ENCODE results near the gene NME7.

Gene NME7

DNA sequence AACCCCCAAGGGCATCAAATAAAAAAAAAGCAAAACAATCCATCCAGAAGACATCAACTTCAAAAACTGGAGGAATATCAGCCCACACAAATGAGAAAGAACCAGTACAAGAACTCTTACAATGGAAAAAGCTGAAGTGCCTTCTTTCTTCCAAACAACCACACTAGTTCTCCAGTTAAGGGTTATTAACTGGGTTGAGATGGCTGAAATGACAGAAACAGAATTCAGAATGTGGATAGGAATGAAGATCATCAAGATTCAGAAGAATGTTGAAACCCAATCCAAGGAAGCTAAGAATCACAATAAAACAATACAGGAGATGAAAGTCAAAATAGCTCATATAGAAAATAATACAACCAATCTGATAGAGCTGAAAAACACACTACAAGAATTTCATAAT, 104.5 kb downstream of the NME7 start:
- in situ Hi-C loops (cut with HindIII; ENCODE audit: low pct_unique_long_range_greater_than_20kb, low sequenced_read_pairs) = no loop called here
- no peak for TF ChIP-seq JUND (IDR thresholded peaks at IDR 0.05; ENCODE audit: low read depth)
- DNase-seq (ENCODE audit: low read depth in 1 of 2, low spot score in 1 of 2) = no peak

DNA sequence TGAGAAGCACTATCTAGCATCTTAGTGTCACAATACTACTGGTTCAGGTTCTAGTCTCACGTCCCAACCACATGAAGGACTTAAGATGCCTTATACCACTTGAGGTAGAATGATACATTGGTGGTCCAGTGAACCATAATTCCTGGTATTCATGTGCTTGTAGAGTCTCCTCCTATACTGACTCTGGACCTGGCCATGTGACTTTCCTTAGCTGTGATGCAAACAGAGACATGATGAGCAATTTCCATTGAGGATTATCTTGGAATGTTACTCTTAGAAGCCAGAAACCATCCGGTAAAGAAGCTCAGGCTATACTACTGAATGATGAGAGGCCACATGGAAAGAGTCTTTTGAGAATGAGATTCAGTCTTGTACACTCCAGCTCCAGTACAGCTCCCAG, 105.7 kb downstream of the NME7 start:
- in situ Hi-C loops (cut with HindIII; ENCODE audit: low pct_unique_long_range_greater_than_20kb, low sequenced_read_pairs) = no loop called here

DNA sequence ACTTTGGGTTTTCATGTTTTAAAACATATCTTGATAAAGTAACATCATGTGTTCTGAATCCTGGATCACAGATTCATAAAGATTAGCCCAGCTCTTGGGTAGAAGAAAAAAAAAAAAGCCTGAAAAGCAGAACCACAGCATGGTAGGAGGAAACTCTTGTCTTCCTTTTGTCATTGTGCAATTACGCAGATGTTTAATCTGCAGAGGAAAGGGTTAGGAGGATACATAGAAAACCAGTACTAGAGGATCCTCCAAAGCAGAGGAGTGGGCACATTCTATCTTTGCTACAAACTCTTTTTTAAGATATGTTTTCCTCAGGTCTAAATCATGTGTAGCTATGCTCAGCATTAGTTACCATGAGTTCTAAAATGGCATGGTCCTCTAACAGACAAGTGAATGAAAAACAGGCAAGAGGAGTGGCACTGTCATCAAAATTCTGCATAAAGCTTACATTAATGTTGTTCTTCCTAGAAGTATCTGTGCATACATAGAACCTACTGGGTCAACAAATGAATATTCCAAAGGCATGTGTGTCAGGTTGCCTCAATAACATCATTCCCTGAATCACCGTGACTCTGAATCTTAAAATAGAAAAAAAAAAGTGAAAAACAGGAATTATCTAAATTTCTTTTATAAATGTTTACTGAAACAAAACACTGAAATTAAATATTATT, 107.0 kb downstream of the NME7 start:
- no peak for DNase-seq (ENCODE audit: low read depth in 1 of 2, low spot score in 1 of 2)
- TF ChIP-seq JUND (IDR thresholded peaks at IDR 0.05; ENCODE audit: low read depth) = no peak
- in situ Hi-C loops (cut with HindIII; ENCODE audit: low pct_unique_long_range_greater_than_20kb, low sequenced_read_pairs) = no loop called here

More for the DNA sequence above, 105.7 kb downstream of the NME7 start:
- DNase-seq (ENCODE audit: low read depth in 1 of 2, low spot score in 1 of 2) = no peak
- no peak for TF ChIP-seq JUND (IDR thresholded peaks at IDR 0.05; ENCODE audit: low read depth)

DNA sequence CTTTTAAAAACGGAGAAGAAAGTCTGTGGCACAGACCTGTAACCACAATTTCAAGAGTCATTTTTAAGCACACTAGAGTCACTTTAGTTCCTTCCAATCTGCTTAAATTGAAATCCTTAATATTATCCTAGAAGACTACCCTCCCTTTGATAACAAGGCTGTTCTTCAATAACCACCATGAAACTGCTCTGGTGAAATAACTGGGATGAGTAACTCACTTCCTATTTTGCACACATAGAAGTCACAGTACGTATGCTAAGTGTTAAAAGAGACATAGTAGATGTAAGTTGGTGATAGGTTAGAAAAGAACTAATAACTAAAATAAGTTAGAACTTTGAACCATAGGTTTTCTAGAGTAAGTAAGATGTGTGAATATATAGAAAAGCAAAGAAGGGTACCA, 107.8 kb downstream of the NME7 start:
- in situ Hi-C loops (cut with HindIII; ENCODE audit: low pct_unique_long_range_greater_than_20kb, low sequenced_read_pairs) = no loop called here
- no peak for TF ChIP-seq JUND (IDR thresholded peaks at IDR 0.05; ENCODE audit: low read depth)
- no peak for DNase-seq (ENCODE audit: low read depth in 1 of 2, low spot score in 1 of 2)

DNA sequence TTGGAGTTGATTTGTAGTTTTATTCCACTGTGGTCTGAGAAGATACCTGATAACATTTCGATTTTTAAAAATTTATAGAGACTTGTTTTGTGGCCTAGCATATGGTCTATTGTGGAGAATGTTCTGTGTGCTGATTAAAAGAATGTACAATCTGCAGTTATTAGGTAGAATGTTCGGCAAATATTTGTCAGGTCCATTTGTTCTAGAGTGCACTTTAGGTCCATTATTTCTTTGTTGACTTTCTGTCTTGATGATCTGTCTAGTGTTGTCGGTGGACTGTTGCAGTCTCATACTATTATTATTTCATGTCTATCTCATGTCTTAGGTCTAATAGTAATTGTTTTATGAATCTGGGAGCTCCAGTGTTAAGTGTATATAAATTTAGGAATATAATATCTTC, 116.8 kb downstream of the NME7 start:
- in situ Hi-C loops (cut with HindIII; ENCODE audit: low pct_unique_long_range_greater_than_20kb, low sequenced_read_pairs) = no loop called here
- no peak for TF ChIP-seq JUND (IDR thresholded peaks at IDR 0.05; ENCODE audit: low read depth)
- no peak for DNase-seq (ENCODE audit: low read depth in 1 of 2, low spot score in 1 of 2)

DNA sequence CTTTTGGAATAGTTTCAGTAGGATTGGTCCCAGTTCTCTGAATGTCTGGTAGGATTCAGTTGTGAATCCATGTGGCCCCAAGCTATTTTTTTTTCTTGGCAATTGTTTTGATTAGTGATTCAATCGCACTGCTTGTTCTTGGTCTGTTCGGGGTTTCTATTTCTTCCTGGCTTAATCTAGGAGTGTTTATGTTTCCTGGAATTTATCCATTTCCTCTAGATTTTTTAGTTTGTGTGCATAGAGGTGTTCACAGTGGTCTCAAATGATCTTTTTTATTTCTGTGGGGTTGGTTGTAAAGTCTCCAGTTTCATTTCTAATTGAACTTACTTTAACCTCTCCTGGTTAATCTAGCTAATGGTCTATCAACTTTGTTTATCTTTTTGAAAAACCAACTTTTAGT, 117.6 kb downstream of the NME7 start:
- no peak for TF ChIP-seq JUND (IDR thresholded peaks at IDR 0.05; ENCODE audit: low read depth)
- in situ Hi-C loops (cut with HindIII; ENCODE audit: low pct_unique_long_range_greater_than_20kb, low sequenced_read_pairs) = no loop called here
- no peak for DNase-seq (ENCODE audit: low read depth in 1 of 2, low spot score in 1 of 2)

DNA sequence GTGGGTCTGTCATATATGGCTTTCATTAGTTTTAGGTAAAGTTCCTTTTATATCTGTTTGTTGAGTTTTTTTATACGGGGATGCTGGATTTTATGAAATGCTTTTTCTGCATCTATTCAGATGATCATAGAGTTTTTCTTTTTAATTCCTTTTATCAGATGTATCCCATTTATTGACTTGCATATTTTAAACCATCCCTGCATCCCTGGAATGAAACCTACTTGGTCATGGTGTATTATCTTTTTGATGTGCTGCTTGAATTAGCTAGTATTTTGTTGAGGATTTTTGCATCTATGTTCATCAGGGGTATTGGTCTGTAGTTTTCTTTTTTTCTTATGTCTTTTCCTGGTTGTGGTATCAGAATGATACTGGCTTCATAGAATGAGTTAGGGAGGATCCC, 118.0 kb downstream of the NME7 start:
- in situ Hi-C loops (cut with HindIII; ENCODE audit: low pct_unique_long_range_greater_than_20kb, low sequenced_read_pairs) = no loop called here
- TF ChIP-seq JUND (IDR thresholded peaks at IDR 0.05; ENCODE audit: low read depth) = no peak
- DNase-seq (ENCODE audit: low read depth in 1 of 2, low spot score in 1 of 2) = no peak

DNA sequence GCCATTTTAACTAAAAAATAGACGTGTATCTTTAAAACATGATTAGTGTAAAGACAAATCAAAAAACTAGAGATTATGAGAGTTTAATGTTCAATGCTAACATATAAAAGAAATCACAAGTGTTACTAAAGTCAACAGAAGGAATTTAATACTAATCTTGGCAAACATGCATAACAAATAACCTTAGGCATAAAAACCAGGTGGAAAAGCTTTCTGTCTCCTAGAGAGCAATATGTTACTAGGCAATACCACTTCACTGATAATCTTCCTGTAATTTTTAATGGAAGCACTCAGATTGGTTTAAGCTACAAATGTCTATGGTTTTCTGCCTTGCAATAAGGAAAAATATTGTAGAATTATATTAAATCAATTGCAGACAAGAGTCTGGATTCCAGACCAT, 121.9 kb downstream of the NME7 start:
- DNase-seq (ENCODE audit: low read depth in 1 of 2, low spot score in 1 of 2) = peak; percentile 18 to 65
- no peak for TF ChIP-seq JUND (IDR thresholded peaks at IDR 0.05; ENCODE audit: low read depth)
- in situ Hi-C loops (cut with HindIII; ENCODE audit: low pct_unique_long_range_greater_than_20kb, low sequenced_read_pairs) = no loop called here

DNA sequence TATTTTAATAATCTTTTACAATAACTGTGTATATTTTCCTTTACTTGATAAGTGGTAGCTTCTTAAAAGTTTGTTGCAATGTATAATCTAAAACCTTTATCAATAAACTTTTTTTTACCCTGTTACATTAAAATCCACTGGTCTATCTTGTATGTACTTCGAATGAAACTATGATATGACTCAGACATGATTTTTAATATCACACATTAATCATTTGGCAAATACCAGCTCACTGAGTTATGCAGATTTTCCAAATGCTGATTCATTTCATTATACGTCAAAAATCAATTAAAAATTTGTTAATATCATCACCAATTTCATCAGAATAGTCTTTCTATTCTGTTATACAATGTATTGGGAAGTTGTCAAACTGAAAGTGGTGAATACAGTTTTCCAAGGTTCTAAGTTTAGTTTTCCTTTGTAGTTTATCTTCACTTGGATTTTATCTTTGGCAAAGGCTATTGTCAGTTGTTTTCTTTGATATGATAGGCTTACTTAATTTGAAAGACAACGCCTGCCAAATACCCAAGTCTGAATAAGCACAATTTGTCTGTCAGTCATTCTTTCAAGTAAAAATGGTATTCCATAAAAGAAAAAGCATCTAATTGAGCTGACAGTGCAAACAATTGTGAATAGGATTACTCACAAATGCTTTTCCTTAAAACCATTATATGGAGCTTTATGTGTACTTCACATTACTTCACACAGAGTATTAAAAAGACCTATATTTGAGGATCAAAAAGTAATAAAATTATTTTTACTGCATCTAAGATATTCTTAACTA, 127.0 kb downstream of the NME7 start:
- in situ Hi-C loops (cut with HindIII; ENCODE audit: low pct_unique_long_range_greater_than_20kb, low sequenced_read_pairs) = no loop called here
- TF ChIP-seq JUND (IDR thresholded peaks at IDR 0.05; ENCODE audit: low read depth) = no peak
- no peak for DNase-seq (ENCODE audit: low read depth in 1 of 2, low spot score in 1 of 2)

DNA sequence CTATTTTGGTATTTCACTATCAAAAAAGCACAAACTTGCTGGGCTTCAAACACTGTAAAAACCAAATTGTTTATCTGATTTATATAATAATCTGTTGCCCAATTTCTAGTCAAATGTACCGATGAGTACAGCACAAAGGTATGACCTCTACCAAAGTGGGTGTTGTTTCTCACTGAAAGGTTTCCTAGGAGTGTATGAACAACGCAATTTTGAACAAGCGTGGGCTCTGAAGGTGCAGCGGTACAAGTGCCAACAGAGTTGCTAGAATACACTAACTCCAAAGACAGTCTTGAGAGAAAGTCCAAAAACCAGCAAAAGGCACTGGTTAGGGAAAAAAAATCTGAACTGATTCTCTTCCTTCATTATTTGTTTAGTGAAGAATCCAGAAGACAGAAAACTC, 130.7 kb downstream of the NME7 start:
- in situ Hi-C loops (cut with HindIII; ENCODE audit: low pct_unique_long_range_greater_than_20kb, low sequenced_read_pairs) = no loop called here

DNA sequence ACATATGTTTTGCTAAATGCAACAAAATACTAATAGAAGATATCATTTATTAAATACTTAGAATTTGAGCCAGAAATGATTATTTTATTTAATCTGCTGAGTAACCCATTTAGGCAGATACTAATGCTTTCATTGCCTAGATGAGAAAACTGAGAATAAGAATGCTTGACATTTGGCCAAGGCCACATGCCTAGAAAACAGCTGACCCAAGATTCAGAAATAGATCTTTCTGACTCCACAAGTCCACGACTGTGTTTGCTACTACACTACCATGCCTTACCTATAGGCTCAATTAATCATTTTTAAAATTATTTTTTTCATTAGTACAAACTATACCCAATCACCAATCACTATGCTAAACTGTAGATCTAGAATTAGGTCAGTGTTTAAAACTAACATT, 131.5 kb downstream of the NME7 start:
- in situ Hi-C loops (cut with HindIII; ENCODE audit: low pct_unique_long_range_greater_than_20kb, low sequenced_read_pairs) = no loop called here
- TF ChIP-seq JUND (IDR thresholded peaks at IDR 0.05; ENCODE audit: low read depth) = no peak
- DNase-seq (ENCODE audit: low read depth in 1 of 2, low spot score in 1 of 2) = no peak

More for the DNA sequence above, 130.7 kb downstream of the NME7 start:
- no peak for TF ChIP-seq JUND (IDR thresholded peaks at IDR 0.05; ENCODE audit: low read depth)
- no peak for DNase-seq (ENCODE audit: low read depth in 1 of 2, low spot score in 1 of 2)

DNA sequence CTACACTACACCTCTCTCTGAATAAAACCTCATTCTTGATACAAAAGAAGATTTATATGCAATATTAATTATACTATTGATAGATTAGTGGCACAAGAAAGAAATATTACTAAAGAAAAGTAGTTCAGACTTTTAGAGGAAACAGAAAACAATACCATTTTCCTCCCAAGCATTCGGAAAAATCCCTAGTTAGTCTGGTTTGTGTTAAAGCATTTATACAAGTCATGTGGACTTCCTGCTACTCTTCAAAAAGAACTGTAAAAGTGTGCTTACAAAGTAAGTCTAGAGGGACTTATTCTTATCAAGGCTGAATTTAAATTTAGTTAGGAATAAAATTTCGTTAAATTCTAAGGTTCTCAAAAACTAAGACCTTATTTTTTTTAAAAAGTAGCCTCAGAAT, 132.0 kb downstream of the NME7 start:
- in situ Hi-C loops (cut with HindIII; ENCODE audit: low pct_unique_long_range_greater_than_20kb, low sequenced_read_pairs) = no loop called here
- DNase-seq (ENCODE audit: low read depth in 1 of 2, low spot score in 1 of 2) = no peak
- TF ChIP-seq JUND (IDR thresholded peaks at IDR 0.05; ENCODE audit: low read depth) = no peak

DNA sequence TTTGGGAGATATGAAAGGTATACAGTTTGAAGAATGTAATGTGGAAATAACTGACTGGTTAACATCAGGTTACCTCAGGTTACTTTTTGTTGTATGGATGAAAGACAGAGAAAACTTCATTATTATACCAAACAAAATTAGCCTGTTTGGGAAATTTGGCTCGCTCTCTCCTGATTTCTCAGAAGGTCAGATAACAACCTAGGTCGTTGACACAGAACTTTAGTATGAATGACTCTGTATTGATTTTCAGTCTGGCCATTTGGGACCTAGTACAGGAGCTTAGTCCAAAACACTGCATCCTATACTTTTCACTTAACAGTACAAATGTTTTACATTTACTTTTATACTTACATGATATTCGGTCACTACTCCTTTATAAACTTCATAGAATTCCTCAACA, 132.8 kb downstream of the NME7 start:
- DNase-seq (ENCODE audit: low read depth in 1 of 2, low spot score in 1 of 2) = no peak
- in situ Hi-C loops (cut with HindIII; ENCODE audit: low pct_unique_long_range_greater_than_20kb, low sequenced_read_pairs) = no loop called here
- no peak for TF ChIP-seq JUND (IDR thresholded peaks at IDR 0.05; ENCODE audit: low read depth)

All from T47D (cell line).